GM19035 (cell line): ENCODE measurements around the gene PGM1.

Experiments used
- ATAC-seq: cut with Tn5 transposase; IDR thresholded peaks from one replicate; pipeline ENCODE4 v1.9.1; 2021; ENCODE audit not compliant: unreplicated experiment

The PGM1 gene

DNA sequence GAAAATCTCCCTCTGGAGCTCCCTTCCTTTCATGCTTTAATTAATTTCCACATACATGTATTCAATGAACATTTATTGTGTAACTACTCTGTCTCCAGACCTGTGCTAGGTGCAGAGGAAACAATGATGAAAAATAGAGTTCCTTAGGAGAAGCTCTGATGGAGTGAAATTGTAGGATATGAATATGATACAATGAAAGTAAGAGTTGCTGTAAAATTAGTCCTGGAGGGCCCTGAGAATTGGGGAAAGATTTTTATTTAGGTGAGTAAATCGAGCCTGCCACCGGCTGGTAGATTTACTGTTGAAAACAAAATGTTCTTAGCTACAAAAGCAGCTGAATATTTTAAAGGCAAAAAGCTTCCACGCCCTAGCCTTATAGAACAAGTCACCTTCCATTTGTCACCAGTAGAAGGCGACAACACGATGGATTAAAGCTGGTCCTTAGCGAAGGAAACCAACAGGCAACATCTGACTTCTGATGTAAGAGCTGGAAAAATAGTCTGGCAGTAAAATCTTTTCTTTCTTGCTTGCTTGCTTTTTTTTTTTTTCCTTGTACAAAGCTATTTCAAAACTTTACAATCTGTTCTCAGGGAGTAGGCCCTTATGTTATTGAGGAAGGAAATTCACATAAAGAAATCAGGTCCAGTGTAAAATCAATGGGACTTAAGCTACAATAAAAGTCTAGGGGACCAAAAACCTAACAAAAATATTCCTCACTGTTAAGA lies 98.7 kb downstream of the PGM1 start:
- no peak for ATAC-seq

DNA sequence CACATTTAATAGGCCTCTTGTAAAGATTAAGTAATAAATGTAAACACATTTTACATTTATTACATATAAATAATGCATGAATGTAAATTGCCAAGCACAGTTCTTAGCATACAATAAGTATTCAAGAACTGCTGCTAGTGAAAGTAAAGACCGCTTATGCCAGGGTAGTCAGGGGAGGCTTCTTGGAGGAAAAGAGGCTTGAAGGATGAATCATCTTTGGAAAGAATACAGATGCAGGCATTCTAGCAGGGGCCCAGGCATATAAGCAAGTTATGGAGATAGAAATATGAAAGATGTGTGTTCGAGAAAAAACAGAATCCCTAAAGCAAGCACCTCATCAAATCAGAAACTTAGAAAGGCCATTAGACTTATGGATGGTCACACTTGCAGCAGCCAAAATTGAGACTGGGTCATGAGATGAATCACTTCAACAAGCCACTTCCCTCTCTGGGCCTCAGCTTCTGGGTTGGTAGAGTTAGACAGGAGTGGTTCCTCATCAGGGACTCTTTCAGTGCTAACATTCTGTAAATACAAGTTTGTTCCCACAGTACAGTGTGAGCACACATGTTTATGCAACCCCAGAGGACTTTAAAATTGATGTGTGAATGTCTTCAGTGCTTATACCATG lies 100.8 kb downstream of the PGM1 start:
- ATAC-seq = no peak

GRCh38 chr1:63698001-63698838 lies 105.0 kb downstream of the PGM1 start:
- no peak for ATAC-seq

DNA sequence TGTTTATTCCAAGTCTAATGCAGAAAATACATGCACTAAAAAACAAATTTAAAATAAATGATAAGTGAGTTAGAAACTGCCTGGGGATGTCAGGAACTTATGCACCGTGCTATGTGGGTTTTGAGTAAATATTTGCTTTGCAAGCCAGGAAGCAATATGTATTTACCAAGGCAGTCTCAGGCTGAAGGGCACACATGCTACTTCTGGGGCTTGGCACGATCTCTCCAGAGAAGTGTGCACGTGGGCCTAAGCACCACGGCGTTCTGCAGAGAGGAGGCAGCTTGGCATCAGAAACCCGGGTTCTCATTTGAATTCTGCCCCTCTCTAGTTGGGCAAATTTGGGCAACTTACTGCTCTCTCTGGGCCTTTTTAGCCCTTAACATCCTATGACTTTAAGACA lies 108.0 kb downstream of the PGM1 start:
- no peak for ATAC-seq

DNA sequence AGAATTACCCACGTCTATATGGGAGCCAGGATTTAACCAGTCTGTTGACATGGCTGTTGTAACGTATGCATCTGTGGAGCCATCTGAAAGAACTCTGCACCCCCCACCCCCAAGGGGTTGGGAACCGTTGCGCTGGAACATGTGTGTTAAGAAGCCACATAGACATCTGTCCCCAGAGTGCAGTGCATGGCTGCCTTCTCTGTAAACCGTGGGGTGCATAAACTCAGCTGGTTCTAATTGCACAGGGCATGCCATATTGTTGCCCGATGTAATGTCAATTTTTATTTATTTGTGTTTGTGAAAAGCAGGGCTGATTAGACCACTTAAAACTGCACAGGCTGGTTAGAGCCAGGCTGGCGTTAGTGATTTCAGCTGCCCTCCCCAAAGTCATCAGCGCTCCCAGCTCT lies 110.5 kb downstream of the PGM1 start:
- ATAC-seq = no peak

- no peak for ATAC-seq
Measured at GRCh38 chr1:63704443-63704842, 111.2 kb downstream of the PGM1 start.

DNA sequence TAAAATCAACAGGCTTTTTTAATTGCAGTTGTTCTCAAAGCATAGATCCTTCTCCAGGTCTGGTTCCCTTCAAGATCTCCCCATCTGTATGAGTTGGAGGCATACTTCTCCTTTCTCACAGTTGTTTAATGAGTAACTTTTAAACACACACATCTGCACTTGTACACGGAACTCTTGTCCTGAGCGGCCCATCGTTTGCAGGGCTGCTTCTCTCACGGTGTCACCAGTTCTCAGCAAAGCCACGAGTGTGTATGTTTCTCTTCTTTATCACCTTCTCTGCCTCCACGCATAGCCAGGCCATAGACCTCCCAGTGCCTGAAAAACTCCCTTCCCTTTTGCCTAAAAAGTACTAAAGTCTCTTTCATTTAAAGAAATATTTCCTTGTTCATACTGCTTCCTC lies 111.9 kb downstream of the PGM1 start:
- no peak for ATAC-seq

DNA sequence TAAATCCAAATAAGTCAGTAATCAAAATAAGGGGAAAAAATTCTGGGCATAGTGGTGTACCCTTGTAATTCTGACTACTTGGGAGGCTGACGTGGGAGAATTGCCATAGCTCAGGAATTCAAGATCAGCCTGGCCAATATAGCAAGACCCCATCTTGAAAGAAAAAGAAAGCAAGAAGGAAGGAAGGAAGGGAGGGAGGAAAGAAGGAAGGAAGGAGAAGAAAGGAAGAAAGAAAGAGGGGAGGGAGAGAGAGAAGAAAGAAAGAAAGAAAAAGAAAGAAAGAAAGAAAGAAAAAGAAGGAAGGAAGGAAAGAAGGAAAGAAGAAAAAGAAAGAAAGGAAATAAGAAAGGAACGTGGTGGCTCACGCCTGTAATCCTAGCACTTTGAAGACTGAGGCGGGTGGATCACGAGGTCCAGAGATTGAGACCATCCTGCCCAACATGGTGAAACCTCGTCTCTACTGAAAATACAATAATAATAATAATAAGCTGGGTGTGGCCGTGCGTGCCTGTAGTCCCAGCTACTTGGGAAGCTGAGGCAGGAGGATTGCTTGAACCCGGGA lies 116.1 kb downstream of the PGM1 start:
- ATAC-seq = no peak
